CD1c-positive myeloid dendritic cell (primary cell): Measurements from ENCODE around the gene MTUS2.

Experiments
- DNase-seq: peaks from one replicate; pipeline ENCODE4 v3.0.0-alpha.2; 2016; ENCODE audit errors: extremely low spot score

The MTUS2 gene

GRCh38 chr13:28859069-28859468, 38.9 kb downstream of the MTUS2 start:
- DNase-seq = no peak

GRCh38 chr13:28859717-28860116, 39.6 kb downstream of the MTUS2 start:
- no peak for DNase-seq

GRCh38 chr13:28864544-28864943, 44.4 kb downstream of the MTUS2 start:
- DNase-seq = no peak

- no peak for DNase-seq
Measured at GRCh38 chr13:28865149-28865744, 45.1 kb downstream of the MTUS2 start.

- no peak for DNase-seq
Measured at GRCh38 chr13:28865951-28866350, 45.8 kb downstream of the MTUS2 start.

GRCh38 chr13:28866932-28867331, 46.8 kb downstream of the MTUS2 start:
- no peak for DNase-seq

- no peak for DNase-seq
Measured at GRCh38 chr13:28867564-28867963, 47.4 kb downstream of the MTUS2 start.

GRCh38 chr13:28872427-28873176, 52.5 kb downstream of the MTUS2 start:
- peak; percentile 84 for DNase-seq

- DNase-seq = no peak
Measured at GRCh38 chr13:28875846-28876615, 55.9 kb downstream of the MTUS2 start.

- no peak for DNase-seq
Measured at GRCh38 chr13:28877408-28877807, 57.3 kb downstream of the MTUS2 start.

GRCh38 chr13:28885181-28885580, 65.0 kb downstream of the MTUS2 start:
- no peak for DNase-seq

GRCh38 chr13:28889086-28889732, 69.1 kb downstream of the MTUS2 start:
- peak; percentile 15 for DNase-seq

- no peak for DNase-seq
Measured at GRCh38 chr13:28890712-28891111, 70.6 kb downstream of the MTUS2 start.

- no peak for DNase-seq
Measured at GRCh38 chr13:28918030-28918429, 97.9 kb downstream of the MTUS2 start.

GRCh38 chr13:28922341-28922740, 102.2 kb downstream of the MTUS2 start:
- no peak for DNase-seq

- DNase-seq = no peak
Measured at GRCh38 chr13:28935104-28935503, 115.0 kb downstream of the MTUS2 start.

GRCh38 chr13:28942906-28943305, 122.8 kb downstream of the MTUS2 start:
- DNase-seq = no peak

- DNase-seq = no peak
Measured at GRCh38 chr13:28953714-28954418, 133.7 kb downstream of the MTUS2 start.

- DNase-seq = no peak
Measured at GRCh38 chr13:28954419-28954725, 134.2 kb downstream of the MTUS2 start.

GRCh38 chr13:28954810-28955209, 134.7 kb downstream of the MTUS2 start:
- DNase-seq = no peak

GRCh38 chr13:28955264-28955966, 135.3 kb downstream of the MTUS2 start:
- no peak for DNase-seq
